Breast epithelium (tissue), 4 donors: Measurements from ENCODE around the gene FXYD1. TPM values are rescaled to one million over a fixed set of nuclear protein-coding genes. Genes with fewer than 3 reads are reported as not detected.
A peak's percentile ranks its signal among the peaks of the same experiment; 100 is the strongest.

ENCODE experiments used
- DNase-seq, 2 donors: peaks; one replicate each; pipeline ENCODE4 v3.0.0-alpha.2; 2019; ENCODE audit warnings: low spot score in 2 of 2
- H3K27ac ChIP-seq, 2 donors: fragments of 200-600 bp; sonication (generic) in 1 of 2; one replicate each; pipeline ENCODE4 v1.5.1; 2016 to 2019; ENCODE audit warnings: mild to moderate bottlenecking in 1 of 2
- H3K27me3 ChIP-seq, 2 donors: fragments of 200-600 bp; sonication (generic) in 1 of 2; one replicate each; pipeline versions ENCODE4 v1.5.1 to v1.6.0; 2017 to 2019; ENCODE audit warnings: control low read depth in 1 of 2, mild to moderate bottlenecking in 1 of 2
- H3K36me3 ChIP-seq: fragments of 200-600 bp; one replicate; pipeline ENCODE4 v1.5.1; 2019
- H3K4me1 ChIP-seq, 2 donors: fragments of 200-600 bp; sonication (generic); one replicate each; pipeline ENCODE4 v1.5.1; 2016 to 2019; ENCODE audit warnings: control low read depth in 1 of 2
- H3K4me3 ChIP-seq, 3 donors: fragments of 200-600 bp; sonication (generic); 1 replicate in 2 of 3; 2 replicates in 1 of 3; pipeline ENCODE4 v1.5.1; 2016 to 2019; ENCODE audit warnings: mild to moderate bottlenecking in 3 of 3, moderate library complexity in 2 of 3
- H3K9me3 ChIP-seq, 2 donors: fragments of 200-600 bp; sonication (generic) in 1 of 2; one replicate each; pipeline ENCODE4 v1.5.1; 2016 to 2019; ENCODE audit warnings: control low read depth in 1 of 2
- CTCF ChIP-seq, 3 donors: fragments of 450-650 bp; IDR thresholded peaks; one replicate each; pipeline ENCODE4 v1.5.1; 2016 to 2017; ENCODE audit warnings: antibody characterized with exemption in 3 of 3, mild to moderate bottlenecking in 3 of 3, moderate library complexity in 3 of 3
- POLR2A ChIP-seq: fragments of 450-650 bp; IDR thresholded peaks from one replicate; pipeline ENCODE4 v1.6.1; 2016; ENCODE audit warnings: antibody characterized with exemption, mild to moderate bottlenecking, moderate library complexity
- POLR2AphosphoS5 ChIP-seq, 3 donors: sonication (generic); formaldehyde crosslinking; IDR thresholded peaks; one replicate each; pipeline ENCODE4 v1.6.1; 2017; ENCODE audit warnings: antibody characterized with exemption in 3 of 3
- intact Hi-C: fragments of 100-400 bp; cut with DNase I; formaldehyde crosslinking; loops from one replicate; pipeline ENCODE4 v1.15.1; 2023; ENCODE audit warnings: low total_unique reads
- total RNA-seq, 3 donors: library from RNA; depleted of rRNA; stranded (reverse); fragments of >200 nt; gene quantifications; one replicate each; pipeline ENCODE4 v1.1.0, GENCODE V29; 2016

Gene FXYD1
- total RNA-seq, 3 donors from 2014 or later, result 15.5 to 75.5 (median 34.7) TPM

DNA sequence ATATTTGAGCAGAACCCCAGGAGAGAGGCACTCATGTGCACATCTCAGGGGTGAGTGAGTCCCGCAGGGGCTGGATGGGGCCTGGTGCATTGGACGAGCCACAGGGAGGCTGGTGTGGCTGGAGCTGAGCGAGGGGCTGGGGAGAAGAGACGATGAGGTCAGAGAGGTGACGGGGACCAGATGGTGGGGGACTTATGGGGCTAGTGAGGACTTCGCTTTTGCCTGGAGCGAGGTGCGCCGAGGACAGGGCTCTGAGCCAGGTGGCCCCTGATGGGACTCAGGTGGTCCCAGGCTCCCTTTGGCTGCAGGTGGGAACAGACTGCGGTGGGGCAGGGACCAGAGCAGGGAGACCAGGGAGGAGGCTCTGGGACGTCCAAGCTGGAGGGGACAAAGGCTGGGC lies 29.9 kb upstream of the FXYD1 start:
- DNase-seq, result no peak
- no peaks in the 10 kb centered on the region for H3K27me3 ChIP-seq
- H3K4me3 ChIP-seq, result no peak overlapping the region
- H3K9me3 ChIP-seq, result no peaks in the 10 kb centered on the region
- peaks cover 2 to 18% of the 10 kb centered on the region in 2 donors for H3K4me1 ChIP-seq
- intact Hi-C loops, result no loop called here
- TF ChIP-seq POLR2AphosphoS5 (IDR thresholded peaks at IDR 0.05) (no peak), POLR2A (no peak), CTCF (IDR thresholded peaks at IDR 0.05) (no peak)
- H3K36me3 ChIP-seq, result no peaks in the 10 kb centered on the region
- H3K27ac ChIP-seq, result peak overlapping the region; percentile 80 to 90

GRCh38 chr19:35109395-35110112 lies 29.1 kb upstream of the FXYD1 start:
- Histone ChIP-seq H3K36me3 (no peaks in the 10 kb centered on the region), H3K9me3 (no peaks in the 10 kb centered on the region), H3K27me3 (no peaks in the 10 kb centered on the region), H3K27ac (peak overlapping the region; percentile 80 to 90), H3K4me3 (no peak overlapping the region), H3K4me1 (peaks cover 2 to 18% of the 10 kb centered on the region in 2 donors)
- peak in 1 of 2 donors; percentile 71 for DNase-seq
- TF ChIP-seq POLR2AphosphoS5 (IDR thresholded peaks at IDR 0.05) (no peak), CTCF (IDR thresholded peaks at IDR 0.05) (no peak), POLR2A (no peak)
- intact Hi-C loops, result no loop called here

- Histone ChIP-seq H3K4me1 (peaks cover 2 to 18% of the 10 kb centered on the region in 2 donors), H3K27me3 (no peaks in the 10 kb centered on the region), H3K27ac (peak overlapping the region; percentile 57 to 90), H3K9me3 (no peaks in the 10 kb centered on the region), H3K36me3 (no peaks in the 10 kb centered on the region), H3K4me3 (no peak overlapping the region)
- no peak for TF ChIP-seq POLR2AphosphoS5 (IDR thresholded peaks at IDR 0.05)
- no peak for TF ChIP-seq POLR2A
- TF ChIP-seq CTCF (IDR thresholded peaks at IDR 0.05), result no peak
- no peak for DNase-seq
- intact Hi-C loops, result no loop called here
These were observed 27.6 kb upstream of the FXYD1 start for GRCh38 chr19:35110974-35111373.

DNA sequence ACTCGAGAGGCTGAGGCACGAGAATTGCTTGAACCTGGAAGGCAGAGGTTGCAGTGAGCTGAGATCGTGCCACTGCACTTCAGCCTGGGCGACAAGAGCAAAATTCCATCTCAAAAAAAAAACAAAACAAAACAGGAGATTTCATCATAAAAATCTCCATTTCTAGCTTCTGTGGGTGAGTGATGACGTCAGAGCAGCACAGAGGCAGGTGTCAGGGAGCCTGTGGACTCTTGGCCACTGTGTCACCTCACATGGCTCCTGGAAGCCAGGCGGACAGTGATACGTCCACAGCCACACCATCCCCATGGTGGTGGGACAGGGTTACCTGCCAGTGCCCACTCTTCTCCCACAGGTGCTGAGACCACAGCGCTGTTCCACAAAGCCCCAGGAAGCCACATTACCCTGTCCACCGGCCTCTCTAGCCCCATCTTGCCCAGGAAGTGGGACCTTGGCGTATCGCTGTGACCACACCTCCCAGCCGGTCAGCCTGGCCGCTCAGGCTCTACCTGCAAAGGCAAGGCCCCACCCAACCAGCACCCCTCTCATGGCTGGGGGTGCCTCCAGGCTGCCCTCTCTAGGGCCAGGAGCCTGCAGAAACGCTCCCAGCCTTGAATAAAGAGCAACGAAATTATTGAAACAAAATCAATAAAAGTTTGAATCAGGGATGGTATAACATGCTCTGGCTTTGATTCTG lies 25.5 kb upstream of the FXYD1 start:
- Histone ChIP-seq H3K9me3 (no peaks in the 10 kb centered on the region), H3K27ac (peak overlapping the region; percentile 41 to 91), H3K4me3 (no peak overlapping the region), H3K4me1 (peaks cover 0 to 5% of the 10 kb centered on the region in 2 donors), H3K36me3 (no peaks in the 10 kb centered on the region), H3K27me3 (no peaks in the 10 kb centered on the region)
- intact Hi-C loops, result no loop called here
- TF ChIP-seq POLR2AphosphoS5 (IDR thresholded peaks at IDR 0.05), result no peak
- no peak for TF ChIP-seq CTCF (IDR thresholded peaks at IDR 0.05)
- TF ChIP-seq POLR2A, result no peak
- no peak for DNase-seq
